Kasumi-1 (cell line): ENCODE data around the gene SOHLH2.

Experiments used
- DNase-seq, 2 experiments: peaks; one replicate each; lab custom pipeline; 2025; lab: John Stamatoyannopoulos, UW

The SOHLH2 gene

GRCh38 chr13:36188441-36188840, 25.9 kb downstream of the SOHLH2 start:
- no peak for DNase-seq

GRCh38 chr13:36183901-36184300, 30.5 kb downstream of the SOHLH2 start:
- no peak for DNase-seq

- no peak for DNase-seq
These were observed 38.7 kb downstream of the SOHLH2 start for GRCh38 chr13:36175621-36176020.

GRCh38 chr13:36174923-36175322, 39.4 kb downstream of the SOHLH2 start:
- DNase-seq, result no peak

- no peak for DNase-seq
These were observed 40.6 kb downstream of the SOHLH2 start for GRCh38 chr13:36173571-36174322.

- no peak for DNase-seq
These were observed 48.3 kb downstream of the SOHLH2 start for GRCh38 chr13:36166046-36166445.

- no peak for DNase-seq
These were observed 50.5 kb downstream of the SOHLH2 start for GRCh38 chr13:36163809-36164308.

- no peak for DNase-seq
These were observed 51.1 kb downstream of the SOHLH2 start for GRCh38 chr13:36163286-36163685.

- DNase-seq, result no peak
These were observed 54.1 kb downstream of the SOHLH2 start for GRCh38 chr13:36160297-36160696.

- DNase-seq, result no peak
These were observed 55.7 kb downstream of the SOHLH2 start for GRCh38 chr13:36158611-36159010.

GRCh38 chr13:36157480-36157879, 56.9 kb downstream of the SOHLH2 start:
- no peak for DNase-seq

GRCh38 chr13:36154567-36155291, 59.6 kb downstream of the SOHLH2 start:
- DNase-seq, result no peak

- no peak for DNase-seq
These were observed 62.8 kb downstream of the SOHLH2 start for GRCh38 chr13:36151591-36151990.

- no peak for DNase-seq
These were observed 65.9 kb downstream of the SOHLH2 start for GRCh38 chr13:36148446-36148845.

- no peak for DNase-seq
These were observed 67.0 kb downstream of the SOHLH2 start for GRCh38 chr13:36147330-36147729.

GRCh38 chr13:36146511-36147269, 67.7 kb downstream of the SOHLH2 start:
- no peak for DNase-seq

- DNase-seq, result no peak
These were observed 70.6 kb downstream of the SOHLH2 start for GRCh38 chr13:36143738-36144137.

GRCh38 chr13:36142735-36143134, 71.6 kb downstream of the SOHLH2 start:
- DNase-seq, result no peak

- DNase-seq, result no peak
These were observed 78.5 kb downstream of the SOHLH2 start for GRCh38 chr13:36135876-36136275.

GRCh38 chr13:36134632-36135031, 79.7 kb downstream of the SOHLH2 start:
- no peak for DNase-seq

GRCh38 chr13:36133950-36134626, 80.3 kb downstream of the SOHLH2 start:
- no peak for DNase-seq

GRCh38 chr13:36132376-36132775, 82.0 kb downstream of the SOHLH2 start:
- no peak for DNase-seq
